Tibial nerve (tissue), 4 donors: ENCODE data around the gene CCDC85B.

Experiments used
- EP300 ChIP-seq, 2 donors: sonication (generic); formaldehyde crosslinking; IDR thresholded peaks; one replicate each; pipeline ENCODE4 v1.6.1; 2017; ENCODE audit warnings: antibody characterized with exemption in 2 of 2, mild to moderate bottlenecking in 1 of 2
- POLR2A ChIP-seq, 2 donors: fragments of 450-650 bp; IDR thresholded peaks; one replicate each; pipeline ENCODE4 v1.6.1; 2017; ENCODE audit warnings: antibody characterized with exemption in 2 of 2, mild to moderate bottlenecking in 2 of 2, moderate library complexity in 2 of 2
- TF ChIP-seq, protein P1 (sequence below), 5 experiments: fragments of 200-600 bp in 3 of 5; fragments of 450-650 bp in 2 of 5; sonication (generic) in 3 of 5; IDR thresholded peaks; one replicate each; pipeline ENCODE4 v1.5.1; 2016 to 2019; ENCODE audit warnings: antibody characterized with exemption in 5 of 5, mild to moderate bottlenecking in 3 of 5, moderate library complexity in 2 of 5

DNA sequence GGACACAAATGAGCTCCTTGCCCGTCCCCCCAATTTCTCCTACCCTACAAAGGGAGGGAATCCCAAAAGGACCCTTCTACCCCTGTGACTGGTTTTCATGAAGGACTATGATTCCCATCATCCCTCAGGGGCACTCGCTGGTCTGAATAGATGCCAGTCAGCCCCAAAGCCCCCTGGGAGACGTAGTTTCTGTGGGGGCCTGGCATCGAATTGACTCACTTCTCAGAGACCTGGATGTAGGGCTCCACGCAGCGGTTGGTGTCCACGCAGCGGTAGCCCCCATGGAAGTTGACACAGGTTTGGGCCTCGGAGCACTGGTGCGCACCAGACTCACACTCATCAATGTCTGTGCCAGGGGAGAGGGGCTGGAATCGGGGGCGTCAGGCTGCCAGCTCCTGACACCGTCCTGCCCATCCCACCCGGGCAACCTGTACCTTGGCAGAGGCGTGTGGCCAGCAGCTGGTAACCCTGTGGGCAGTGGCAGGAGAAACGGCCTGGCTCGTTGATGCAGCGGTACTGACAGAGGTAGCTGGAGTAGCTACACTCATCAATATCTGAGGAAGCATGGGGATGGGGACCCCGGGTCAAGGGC lies 22.3 kb upstream of the CCDC85B start:
- TF ChIP-seq POLR2A (IDR thresholded peaks at IDR 0.05) (no peak), EP300 (IDR thresholded peaks at IDR 0.05) (no peak)
- TF ChIP-seq, protein P1, sequence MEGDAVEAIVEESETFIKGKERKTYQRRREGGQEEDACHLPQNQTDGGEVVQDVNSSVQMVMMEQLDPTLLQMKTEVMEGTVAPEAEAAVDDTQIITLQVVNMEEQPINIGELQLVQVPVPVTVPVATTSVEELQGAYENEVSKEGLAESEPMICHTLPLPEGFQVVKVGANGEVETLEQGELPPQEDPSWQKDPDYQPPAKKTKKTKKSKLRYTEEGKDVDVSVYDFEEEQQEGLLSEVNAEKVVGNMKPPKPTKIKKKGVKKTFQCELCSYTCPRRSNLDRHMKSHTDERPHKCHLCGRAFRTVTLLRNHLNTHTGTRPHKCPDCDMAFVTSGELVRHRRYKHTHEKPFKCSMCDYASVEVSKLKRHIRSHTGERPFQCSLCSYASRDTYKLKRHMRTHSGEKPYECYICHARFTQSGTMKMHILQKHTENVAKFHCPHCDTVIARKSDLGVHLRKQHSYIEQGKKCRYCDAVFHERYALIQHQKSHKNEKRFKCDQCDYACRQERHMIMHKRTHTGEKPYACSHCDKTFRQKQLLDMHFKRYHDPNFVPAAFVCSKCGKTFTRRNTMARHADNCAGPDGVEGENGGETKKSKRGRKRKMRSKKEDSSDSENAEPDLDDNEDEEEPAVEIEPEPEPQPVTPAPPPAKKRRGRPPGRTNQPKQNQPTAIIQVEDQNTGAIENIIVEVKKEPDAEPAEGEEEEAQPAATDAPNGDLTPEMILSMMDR (IDR thresholded peaks at IDR 0.05): no peak
